ENCODE measurements around the gene CACNA1A.
A peak's percentile ranks its signal among the peaks of the same experiment; 100 is the strongest.

Gene CACNA1A

GRCh38 chr19:13476071-13476470, 30.2 kb downstream of the CACNA1A start:
- H3K4me3 ChIP-seq (replicated peaks; ENCODE audit: low read depth, low read length) = no peak overlapping the region
- no peak for TF ChIP-seq CTCF (IDR thresholded peaks at IDR 0.05; ENCODE audit: low read length, missing control alignments)
- no peak for DNase-seq (ENCODE audit: low read depth)

- H3K4me3 ChIP-seq (replicated peaks; ENCODE audit: low read depth, low read length) = no peak overlapping the region
- no peak for TF ChIP-seq CTCF (IDR thresholded peaks at IDR 0.05; ENCODE audit: low read length, missing control alignments)
- DNase-seq (ENCODE audit: low read depth) = no peak
Observed at GRCh38 chr19:13475044-13475443, 31.2 kb downstream of the CACNA1A start.

DNA sequence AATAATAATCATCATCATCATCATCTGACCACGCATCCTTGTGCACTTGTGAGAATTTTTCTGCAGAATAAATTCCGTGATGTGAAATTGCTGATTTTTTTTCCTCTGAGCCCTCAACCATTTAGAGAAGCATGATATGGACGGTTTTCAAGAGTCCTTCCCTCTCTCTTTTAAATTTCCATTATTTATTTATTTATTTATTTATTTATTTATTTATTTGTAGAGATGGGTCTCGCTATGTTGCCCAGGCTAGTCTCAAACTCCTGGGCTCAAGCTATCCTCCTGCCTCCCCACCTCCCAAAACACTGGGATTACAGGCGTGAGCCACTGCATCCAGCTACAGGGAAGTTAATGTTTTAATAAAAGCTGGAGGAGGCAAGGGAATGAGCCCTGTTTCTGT, 39.6 kb downstream of the CACNA1A start:
- H3K4me3 ChIP-seq (replicated peaks; ENCODE audit: low read depth, low read length) = no peak overlapping the region
- no peak for DNase-seq (ENCODE audit: low read depth)
- no peak for TF ChIP-seq CTCF (IDR thresholded peaks at IDR 0.05; ENCODE audit: low read length, missing control alignments)

- H3K4me3 ChIP-seq (replicated peaks; ENCODE audit: low read depth, low read length) = no peak overlapping the region
- DNase-seq (ENCODE audit: low read depth) = peak; percentile 14
- no peak for TF ChIP-seq CTCF (IDR thresholded peaks at IDR 0.05; ENCODE audit: low read length, missing control alignments)
Observed at GRCh38 chr19:13463296-13463695, 43.0 kb downstream of the CACNA1A start.

DNA sequence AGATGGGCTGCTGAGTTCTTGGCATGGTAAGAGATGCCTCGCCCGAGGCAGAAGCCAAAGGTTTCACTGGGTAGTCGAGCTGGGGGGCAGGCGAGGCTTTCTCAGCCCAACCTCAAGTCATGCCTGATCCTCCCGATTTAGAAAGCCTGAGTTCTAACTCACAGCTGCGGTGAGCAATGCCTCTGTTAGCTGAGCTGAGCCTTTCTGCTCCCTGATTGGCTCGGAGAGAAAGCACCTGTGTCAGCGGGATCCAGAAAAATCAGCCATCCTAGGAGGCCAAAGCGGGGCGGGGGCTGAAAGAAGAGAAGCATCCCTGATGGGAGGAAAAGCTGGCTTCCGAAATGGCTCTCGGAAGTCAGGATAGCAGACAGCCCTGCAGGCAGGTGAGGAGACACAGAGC, 44.7 kb downstream of the CACNA1A start:
- no peak for TF ChIP-seq CTCF (IDR thresholded peaks at IDR 0.05; ENCODE audit: low read length, missing control alignments)
- no peak for DNase-seq (ENCODE audit: low read depth)
- H3K4me3 ChIP-seq (replicated peaks; ENCODE audit: low read depth, low read length) = no peak overlapping the region

DNA sequence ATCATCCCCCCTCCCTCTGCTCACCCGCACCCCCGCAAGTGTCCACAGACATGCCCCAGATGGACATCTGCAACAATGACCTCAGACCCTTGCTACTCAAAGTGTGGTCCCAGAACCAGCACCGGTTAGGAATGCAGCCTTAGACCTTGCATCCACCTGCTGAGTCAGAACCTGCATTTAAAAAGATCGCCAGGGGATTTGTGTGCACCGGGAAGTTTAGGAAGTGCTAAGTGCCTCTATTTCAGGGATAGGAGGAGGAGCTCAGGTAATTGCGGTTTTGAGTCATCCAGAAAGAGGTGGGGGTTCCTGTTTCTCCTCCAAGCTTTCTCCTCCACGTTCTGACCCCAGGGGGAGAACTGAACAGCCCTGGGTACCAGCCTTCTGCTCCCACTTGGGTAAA, 46.2 kb downstream of the CACNA1A start:
- H3K4me3 ChIP-seq (replicated peaks; ENCODE audit: low read depth, low read length) = no peak overlapping the region
- TF ChIP-seq CTCF (IDR thresholded peaks at IDR 0.05; ENCODE audit: low read length, missing control alignments) = no peak

GRCh38 chr19:13459351-13459750, 46.9 kb downstream of the CACNA1A start:
- DNase-seq (ENCODE audit: low read depth) = no peak
- TF ChIP-seq CTCF (IDR thresholded peaks at IDR 0.05; ENCODE audit: low read length, missing control alignments) = no peak
- H3K4me3 ChIP-seq (replicated peaks; ENCODE audit: low read depth, low read length) = no peak overlapping the region

More for the DNA sequence above, 46.2 kb downstream of the CACNA1A start:
- no peak for DNase-seq (ENCODE audit: low read depth)
